ENCODE data around the gene SHB.

SHB gene

GRCh38 chr9:38031594-38031993 is 37.4 kb downstream of the SHB start:
- H3K36me3 ChIP-seq (ENCODE audit: control insufficient read depth, insufficient read depth, low read length) = no peaks in the 10 kb centered on the region
- H3K4me3 ChIP-seq (ENCODE audit: low read length) = no peak overlapping the region
- H3K27me3 ChIP-seq (ENCODE audit: control insufficient read depth, insufficient read depth, low read length) = no peaks in the 10 kb centered on the region
- H3K27ac ChIP-seq (ENCODE audit: low read depth, low read length) = peak overlapping the region; percentile 80
- peaks cover 29% of the 10 kb centered on the region for H3K4me1 ChIP-seq (ENCODE audit: control insufficient read depth, insufficient read depth, low read length)
- H3K9ac ChIP-seq (ENCODE audit: low read length) = no peak overlapping the region

GRCh38 chr9:38030658-38031057 is 38.4 kb downstream of the SHB start:
- Histone ChIP-seq H3K4me3 (ENCODE audit: low read length) (no peak overlapping the region), H3K4me1 (ENCODE audit: control insufficient read depth, insufficient read depth, low read length) (peaks cover 38% of the 10 kb centered on the region), H3K9ac (ENCODE audit: low read length) (no peak overlapping the region), H3K36me3 (ENCODE audit: control insufficient read depth, insufficient read depth, low read length) (no peaks in the 10 kb centered on the region), H3K27ac (ENCODE audit: low read depth, low read length) (peak overlapping the region; percentile 80), H3K27me3 (ENCODE audit: control insufficient read depth, insufficient read depth, low read length) (no peaks in the 10 kb centered on the region)

- H3K4me1 ChIP-seq (ENCODE audit: control insufficient read depth, insufficient read depth, low read length) = peaks cover 44% of the 10 kb centered on the region
- no peak overlapping the region for H3K9ac ChIP-seq (ENCODE audit: low read length)
- no peaks in the 10 kb centered on the region for H3K27me3 ChIP-seq (ENCODE audit: control insufficient read depth, insufficient read depth, low read length)
- H3K4me3 ChIP-seq (ENCODE audit: low read length) = no peak overlapping the region
- H3K36me3 ChIP-seq (ENCODE audit: control insufficient read depth, insufficient read depth, low read length) = no peaks in the 10 kb centered on the region
- no peak overlapping the region for H3K27ac ChIP-seq (ENCODE audit: low read depth, low read length)
Measured at GRCh38 chr9:38029915-38030638, 39.0 kb downstream of the SHB start.

GRCh38 chr9:38027714-38028113 is 41.3 kb downstream of the SHB start:
- no peak overlapping the region for H3K9ac ChIP-seq (ENCODE audit: low read length)
- peaks cover 64% of the 10 kb centered on the region for H3K4me1 ChIP-seq (ENCODE audit: control insufficient read depth, insufficient read depth, low read length)
- peak overlapping the region; percentile 83 for H3K27ac ChIP-seq (ENCODE audit: low read depth, low read length)
- no peaks in the 10 kb centered on the region for H3K36me3 ChIP-seq (ENCODE audit: control insufficient read depth, insufficient read depth, low read length)
- H3K27me3 ChIP-seq (ENCODE audit: control insufficient read depth, insufficient read depth, low read length) = no peaks in the 10 kb centered on the region
- no peak overlapping the region for H3K4me3 ChIP-seq (ENCODE audit: low read length)

- no peaks in the 10 kb centered on the region for H3K36me3 ChIP-seq (ENCODE audit: control insufficient read depth, insufficient read depth, low read length)
- peaks cover 61% of the 10 kb centered on the region for H3K4me1 ChIP-seq (ENCODE audit: control insufficient read depth, insufficient read depth, low read length)
- H3K9ac ChIP-seq (ENCODE audit: low read length) = no peak overlapping the region
- no peaks in the 10 kb centered on the region for H3K27me3 ChIP-seq (ENCODE audit: control insufficient read depth, insufficient read depth, low read length)
- no peak overlapping the region for H3K4me3 ChIP-seq (ENCODE audit: low read length)
- peak overlapping the region; percentile 83 for H3K27ac ChIP-seq (ENCODE audit: low read depth, low read length)
Measured at GRCh38 chr9:38026840-38027527, 42.0 kb downstream of the SHB start.

- Histone ChIP-seq H3K4me3 (ENCODE audit: low read length) (peak overlapping the region; percentile 31), H3K36me3 (ENCODE audit: control insufficient read depth, insufficient read depth, low read length) (no peaks in the 10 kb centered on the region), H3K9ac (ENCODE audit: low read length) (peak overlapping the region; percentile 26), H3K27ac (ENCODE audit: low read depth, low read length) (peak overlapping the region; percentile 83), H3K27me3 (ENCODE audit: control insufficient read depth, insufficient read depth, low read length) (no peaks in the 10 kb centered on the region), H3K4me1 (ENCODE audit: control insufficient read depth, insufficient read depth, low read length) (peaks cover 54% of the 10 kb centered on the region)
Measured at GRCh38 chr9:38026021-38026809, 42.8 kb downstream of the SHB start.

- Histone ChIP-seq H3K4me1 (ENCODE audit: control insufficient read depth, insufficient read depth, low read length) (peaks cover 56% of the 10 kb centered on the region), H3K27me3 (ENCODE audit: control insufficient read depth, insufficient read depth, low read length) (no peaks in the 10 kb centered on the region), H3K9ac (ENCODE audit: low read length) (no peak overlapping the region), H3K27ac (ENCODE audit: low read depth, low read length) (peak overlapping the region; percentile 83), H3K4me3 (ENCODE audit: low read length) (no peak overlapping the region), H3K36me3 (ENCODE audit: control insufficient read depth, insufficient read depth, low read length) (no peaks in the 10 kb centered on the region)
Measured at GRCh38 chr9:38025166-38025565, 43.9 kb downstream of the SHB start.

GRCh38 chr9:38024036-38024681 is 44.9 kb downstream of the SHB start:
- Histone ChIP-seq H3K36me3 (ENCODE audit: control insufficient read depth, insufficient read depth, low read length) (no peaks in the 10 kb centered on the region), H3K9ac (ENCODE audit: low read length) (no peak overlapping the region), H3K4me3 (ENCODE audit: low read length) (peak overlapping the region; percentile 33), H3K27me3 (ENCODE audit: control insufficient read depth, insufficient read depth, low read length) (no peaks in the 10 kb centered on the region), H3K4me1 (ENCODE audit: control insufficient read depth, insufficient read depth, low read length) (peaks cover 66% of the 10 kb centered on the region), H3K27ac (ENCODE audit: low read depth, low read length) (peak overlapping the region; percentile 83)

GRCh38 chr9:38023661-38024035 is 45.4 kb downstream of the SHB start:
- no peak overlapping the region for H3K4me3 ChIP-seq (ENCODE audit: low read length)
- H3K36me3 ChIP-seq (ENCODE audit: control insufficient read depth, insufficient read depth, low read length) = no peaks in the 10 kb centered on the region

GRCh38 chr9:38022995-38023394 is 46.0 kb downstream of the SHB start:
- H3K27me3 ChIP-seq (ENCODE audit: control insufficient read depth, insufficient read depth, low read length) = no peaks in the 10 kb centered on the region
- no peak overlapping the region for H3K4me3 ChIP-seq (ENCODE audit: low read length)
- peaks cover 73% of the 10 kb centered on the region for H3K4me1 ChIP-seq (ENCODE audit: control insufficient read depth, insufficient read depth, low read length)
- peak overlapping the region; percentile 83 for H3K27ac ChIP-seq (ENCODE audit: low read depth, low read length)
- H3K36me3 ChIP-seq (ENCODE audit: control insufficient read depth, insufficient read depth, low read length) = no peaks in the 10 kb centered on the region
- no peak overlapping the region for H3K9ac ChIP-seq (ENCODE audit: low read length)

More at GRCh38 chr9:38023661-38024035, 45.4 kb downstream of the SHB start:
- Histone ChIP-seq H3K27ac (ENCODE audit: low read depth, low read length) (peak overlapping the region; percentile 83), H3K4me1 (ENCODE audit: control insufficient read depth, insufficient read depth, low read length) (peaks cover 70% of the 10 kb centered on the region), H3K27me3 (ENCODE audit: control insufficient read depth, insufficient read depth, low read length) (no peaks in the 10 kb centered on the region), H3K9ac (ENCODE audit: low read length) (no peak overlapping the region)

- H3K9ac ChIP-seq (ENCODE audit: low read length) = no peak overlapping the region
- H3K27me3 ChIP-seq (ENCODE audit: control insufficient read depth, insufficient read depth, low read length) = no peaks in the 10 kb centered on the region
- H3K4me1 ChIP-seq (ENCODE audit: control insufficient read depth, insufficient read depth, low read length) = peaks cover 74% of the 10 kb centered on the region
- peak overlapping the region; percentile 83 for H3K27ac ChIP-seq (ENCODE audit: low read depth, low read length)
- no peak overlapping the region for H3K4me3 ChIP-seq (ENCODE audit: low read length)
- no peaks in the 10 kb centered on the region for H3K36me3 ChIP-seq (ENCODE audit: control insufficient read depth, insufficient read depth, low read length)
Measured at GRCh38 chr9:38022203-38022895, 46.7 kb downstream of the SHB start.
